MM.1S (cell line): Measurements from ENCODE around the gene FOXO1.

Experiments
- DNase-seq: peaks from one replicate; pipeline ENCODE4 v3.0.0-alpha.2; 2015
- H2AFZ ChIP-seq: fragments of 300-600 bp; sonication (generic); 2 replicates; pipeline ENCODE4 v1.6.0; 2016; ENCODE audit warnings: antibody characterized with exemption, low read length
- H3F3A ChIP-seq: fragments of 300-600 bp; sonication (generic); 2 replicates; pipeline ENCODE4 v1.6.1; 2016; ENCODE audit warnings: mild to moderate bottlenecking, antibody characterized with exemption, low read length, moderate library complexity, mixed read lengths; ENCODE audit not compliant: insufficient read depth
- H3K27ac ChIP-seq: fragments of 300-600 bp; sonication (generic); 2 replicates; pipeline ENCODE4 v1.5.1; 2016; ENCODE audit warnings: mild to moderate bottlenecking, low read length
- H3K27me3 ChIP-seq: fragments of 300-600 bp; sonication (generic); replicated peaks from 2 replicates; pipeline ENCODE4 v1.6.0; 2016; ENCODE audit warnings: low read length; ENCODE audit not compliant: insufficient read depth
- H3K36me3 ChIP-seq: fragments of 300-600 bp; sonication (generic); replicated peaks from 2 replicates; pipeline ENCODE4 v1.6.1; 2016; ENCODE audit warnings: mild to moderate bottlenecking, low read length, mixed read lengths; ENCODE audit not compliant: insufficient read depth
- H3K4me1 ChIP-seq: fragments of 300-600 bp; sonication (generic); 2 replicates; pipeline ENCODE4 v1.6.1; 2016; ENCODE audit warnings: low read length, mixed read lengths
- H3K4me2 ChIP-seq: fragments of 300-600 bp; sonication (generic); 2 replicates; pipeline ENCODE4 v1.6.0; 2016; ENCODE audit warnings: low read depth, low read length
- H3K4me3 ChIP-seq: fragments of 300-600 bp; sonication (generic); 2 replicates; pipeline ENCODE4 v1.5.1; 2016; ENCODE audit warnings: low read length, mixed read lengths
- H3K79me2 ChIP-seq: fragments of 300-600 bp; sonication (generic); 2 replicates; pipeline ENCODE4 v1.6.1; 2016; ENCODE audit warnings: mixed run types, low read length, mixed read lengths
- H3K9ac ChIP-seq: fragments of 300-600 bp; sonication (generic); 2 replicates; pipeline ENCODE4 v1.6.1; 2016; ENCODE audit warnings: low read length, mixed read lengths
- H3K9me2 ChIP-seq: fragments of 300-600 bp; sonication (generic); replicated peaks from 2 replicates; pipeline ENCODE4 v1.6.1; 2016; ENCODE audit warnings: mild to moderate bottlenecking, low read length, mixed read lengths; ENCODE audit not compliant: insufficient read depth
- H3K9me3 ChIP-seq: fragments of 300-600 bp; sonication (generic); replicated peaks from 2 replicates; pipeline ENCODE4 v1.6.1; 2016; ENCODE audit warnings: mild to moderate bottlenecking, low read length, mixed read lengths; ENCODE audit not compliant: insufficient read depth
- H4K20me1 ChIP-seq: fragments of 300-600 bp; sonication (generic); 2 replicates; pipeline ENCODE4 v1.6.1; 2016; ENCODE audit warnings: mild to moderate bottlenecking, low read length, moderate library complexity, mixed read lengths; ENCODE audit not compliant: insufficient read depth
- CTCF ChIP-seq: fragments of 300-600 bp; sonication (generic); IDR thresholded peaks from 2 replicates; pipeline ENCODE4 v1.5.1; 2016; ENCODE audit warnings: antibody characterized with exemption, low read length, mixed read lengths
- EZH2 ChIP-seq: fragments of 300-600 bp; sonication (generic); optimal IDR thresholded peaks from 2 replicates; pipeline ENCODE3; 2017; ENCODE audit warnings: low read depth, mild to moderate bottlenecking, antibody characterized with exemption, low read length, mixed read lengths
- EZH2phosphoT487 ChIP-seq: fragments of 300-600 bp; sonication (generic); IDR thresholded peaks from 2 replicates; pipeline ENCODE4 v1.6.1; 2018; ENCODE audit warnings: antibody characterized with exemption, low read length

The FOXO1 gene

GRCh38 chr13:40673414-40673813, 7.0 kb upstream of the FOXO1 start:
- TF ChIP-seq CTCF (no peak), EZH2 (no peak)
- no peak overlapping the region for H3K27ac ChIP-seq

GRCh38 chr13:40672765-40673397, 6.4 kb upstream of the FOXO1 start:
- TF ChIP-seq EZH2 (no peak), EZH2phosphoT487 (no peak), CTCF (no peak)
- H4K20me1 ChIP-seq = no peaks in the 10 kb centered on the region
- no peaks in the 10 kb centered on the region for H3K9me2 ChIP-seq
- H3K79me2 ChIP-seq = no peaks in the 10 kb centered on the region
- no peaks in the 10 kb centered on the region for H3K36me3 ChIP-seq
- no peak overlapping the region for H3K9ac ChIP-seq
- no peak for DNase-seq
- no peak overlapping the region for H3K27ac ChIP-seq
- no peaks in the 10 kb centered on the region for H3F3A ChIP-seq
- H3K9me3 ChIP-seq = no peaks in the 10 kb centered on the region
- no peaks in the 10 kb centered on the region for H3K27me3 ChIP-seq
- H3K4me2 ChIP-seq = no peak overlapping the region
- no peak overlapping the region for H2AFZ ChIP-seq
- no peaks in the 10 kb centered on the region for H3K4me1 ChIP-seq
- H3K4me3 ChIP-seq = no peak overlapping the region

More at GRCh38 chr13:40673414-40673813, 7.0 kb upstream of the FOXO1 start:
- Histone ChIP-seq H3K79me2 (no peaks in the 10 kb centered on the region), H4K20me1 (no peaks in the 10 kb centered on the region), H3K4me3 (no peak overlapping the region), H3K9me2 (no peaks in the 10 kb centered on the region), H3K36me3 (no peaks in the 10 kb centered on the region), H3K4me2 (no peak overlapping the region), H3K27me3 (no peaks in the 10 kb centered on the region), H3K4me1 (no peaks in the 10 kb centered on the region), H2AFZ (no peak overlapping the region), H3K9me3 (no peaks in the 10 kb centered on the region), H3F3A (no peaks in the 10 kb centered on the region), H3K9ac (no peak overlapping the region)
- no peak for DNase-seq

GRCh38 chr13:40671956-40672764, 5.7 kb upstream of the FOXO1 start:
- Histone ChIP-seq H3K4me3 (no peak overlapping the region), H3K9me3 (no peaks in the 10 kb centered on the region), H3K27me3 (no peaks in the 10 kb centered on the region), H3K36me3 (no peaks in the 10 kb centered on the region), H3K79me2 (no peaks in the 10 kb centered on the region), H3K9ac (no peak overlapping the region), H3K4me1 (no peaks in the 10 kb centered on the region), H3K27ac (no peak overlapping the region), H3K4me2 (no peak overlapping the region), H4K20me1 (no peaks in the 10 kb centered on the region), H3F3A (no peaks in the 10 kb centered on the region), H3K9me2 (no peaks in the 10 kb centered on the region), H2AFZ (no peak overlapping the region)
- no peak for DNase-seq
- TF ChIP-seq EZH2 (no peak), CTCF (no peak), EZH2phosphoT487 (no peak)
